Stimulated activated naive CD8-positive, alpha-beta T cell treated with anti-CD3 and anti-CD28 coated beads, Interleukin-15, amount 100 ng/mL, for 72 hours (primary cell): ENCODE results near the gene BANP.
"Not testable (repeated sequence)": the region's sequence is repeated elsewhere in the genome, so short reads cannot be mapped to it uniquely, and the experiment has no call there.

ENCODE experiments used
- ATAC-seq: fragments of 150-1000 bp; cut with Tn5 transposase; 2 replicates; pipeline ENCODE4 v1.10.0; 2021; ENCODE audit warnings: mild to moderate bottlenecking, moderate library complexity
- DNase-seq, 2 donors: peaks; one replicate each; pipeline ENCODE4 v3.0.0; 2021 to 2022
- H3K27ac Mint-ChIP-seq, 2 donors: one replicate each; pipeline ENCODE4 v1.8.0; 2022; ENCODE audit warnings: mild to moderate bottlenecking in 2 of 2, mixed read lengths in 2 of 2, moderate library complexity in 2 of 2
- H3K27me3 Mint-ChIP-seq: one replicate; pipeline ENCODE4 v1.8.0; 2022; ENCODE audit warnings: mixed read lengths
- H3K4me1 Mint-ChIP-seq: one replicate; pipeline ENCODE4 v1.8.0; 2022; ENCODE audit warnings: mild to moderate bottlenecking, mixed read lengths
- H3K4me3 Mint-ChIP-seq, 2 donors: one replicate each; pipeline ENCODE4 v1.8.0; 2022; ENCODE audit warnings: mild to moderate bottlenecking in 2 of 2, mixed read lengths in 2 of 2, moderate library complexity in 1 of 2
- H3K9me3 Mint-ChIP-seq, 2 donors: one replicate each; pipeline ENCODE4 v1.8.0; 2022; ENCODE audit warnings: mixed read lengths in 2 of 2

The BANP gene

DNA sequence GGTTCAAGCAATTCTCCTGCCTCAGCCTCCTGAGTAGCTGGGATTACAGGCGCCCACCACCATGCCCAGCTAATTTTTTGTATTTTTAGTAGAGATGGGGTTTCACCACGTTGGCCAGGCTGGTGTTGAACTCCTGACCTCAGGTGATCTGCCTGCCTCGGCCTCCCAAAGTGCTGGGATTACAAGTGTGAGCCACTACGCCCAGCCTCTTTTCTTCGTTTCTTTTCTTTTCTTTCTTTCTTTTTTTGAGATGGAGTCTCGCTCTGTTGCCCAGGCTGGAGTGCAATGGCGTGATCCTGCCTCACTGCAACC, 14.0 kb upstream of the BANP start:
- not testable (repeated sequence) for H3K4me3 Mint-ChIP-seq, DNase-seq, H3K9me3 Mint-ChIP-seq, H3K4me1 Mint-ChIP-seq, H3K27me3 Mint-ChIP-seq, ATAC-seq
- peak overlapping the region in 1 of 2 donors; percentile 24 for H3K27ac Mint-ChIP-seq

DNA sequence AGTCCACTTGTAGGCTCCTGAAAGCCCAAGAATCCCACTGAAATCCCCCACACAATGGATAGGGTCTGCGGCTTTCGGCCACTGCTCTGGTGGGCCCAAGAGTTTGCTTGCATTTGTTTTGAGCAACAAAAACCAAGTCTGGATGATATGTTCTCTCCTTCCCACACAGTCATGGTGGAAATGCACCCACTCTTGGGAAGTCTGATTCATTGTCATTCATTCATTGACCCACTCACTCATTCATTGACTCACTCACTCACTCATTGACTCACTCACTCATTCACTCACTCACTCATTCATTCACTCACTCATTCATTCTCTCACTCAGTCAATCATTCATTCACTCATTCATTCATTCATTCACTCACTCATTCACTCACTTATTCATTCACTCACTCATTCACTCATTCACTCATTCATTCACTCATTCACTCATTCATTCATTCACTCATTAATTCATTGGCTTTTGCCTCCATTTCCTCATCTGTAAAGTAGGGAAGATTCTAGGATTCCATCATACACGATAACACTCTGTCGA, 12.8 kb upstream of the BANP start:
- H3K4me3 Mint-ChIP-seq = no peak overlapping the region
- H3K27ac Mint-ChIP-seq = no peak overlapping the region
- no peak for DNase-seq
- H3K9me3 Mint-ChIP-seq = peaks cover 5 to 7% of the 10 kb centered on the region in 2 donors
- ATAC-seq = no peak
- H3K27me3 Mint-ChIP-seq = no peaks in the 10 kb centered on the region
- no peaks in the 10 kb centered on the region for H3K4me1 Mint-ChIP-seq

GRCh38 chr16:87939562-87940423, 11.4 kb upstream of the BANP start:
- Mint-ChIP-seq H3K4me3 (no peak overlapping the region), H3K9me3 (peaks cover 5 to 7% of the 10 kb centered on the region in 2 donors), H3K4me1 (no peaks in the 10 kb centered on the region), H3K27ac (peak overlapping the region in 1 of 2 donors; percentile 43), H3K27me3 (no peaks in the 10 kb centered on the region)
- ATAC-seq = no peak
- DNase-seq = no peak

- peaks cover 5 to 7% of the 10 kb centered on the region in 2 donors for H3K9me3 Mint-ChIP-seq
- ATAC-seq (no peak), DNase-seq (no peak)
- peaks cover 26% of the 10 kb centered on the region for H3K4me1 Mint-ChIP-seq
- no peak overlapping the region for H3K27ac Mint-ChIP-seq
- no peaks in the 10 kb centered on the region for H3K27me3 Mint-ChIP-seq
- H3K4me3 Mint-ChIP-seq = no peak overlapping the region
Measured at GRCh38 chr16:87942680-87943079, 8.6 kb upstream of the BANP start.

- H3K9me3 Mint-ChIP-seq = no peaks in the 10 kb centered on the region
- H3K27ac Mint-ChIP-seq = peak overlapping the region; percentile 46 to 82
- no peaks in the 10 kb centered on the region for H3K27me3 Mint-ChIP-seq
- DNase-seq (peak; percentile 29 to 36), ATAC-seq (peak; percentile 74)
- H3K4me3 Mint-ChIP-seq = peak overlapping the region; percentile 79 to 80
- H3K4me1 Mint-ChIP-seq = peaks cover 40% of the 10 kb centered on the region
Measured at GRCh38 chr16:87945351-87946042, 5.7 kb upstream of the BANP start.

DNA sequence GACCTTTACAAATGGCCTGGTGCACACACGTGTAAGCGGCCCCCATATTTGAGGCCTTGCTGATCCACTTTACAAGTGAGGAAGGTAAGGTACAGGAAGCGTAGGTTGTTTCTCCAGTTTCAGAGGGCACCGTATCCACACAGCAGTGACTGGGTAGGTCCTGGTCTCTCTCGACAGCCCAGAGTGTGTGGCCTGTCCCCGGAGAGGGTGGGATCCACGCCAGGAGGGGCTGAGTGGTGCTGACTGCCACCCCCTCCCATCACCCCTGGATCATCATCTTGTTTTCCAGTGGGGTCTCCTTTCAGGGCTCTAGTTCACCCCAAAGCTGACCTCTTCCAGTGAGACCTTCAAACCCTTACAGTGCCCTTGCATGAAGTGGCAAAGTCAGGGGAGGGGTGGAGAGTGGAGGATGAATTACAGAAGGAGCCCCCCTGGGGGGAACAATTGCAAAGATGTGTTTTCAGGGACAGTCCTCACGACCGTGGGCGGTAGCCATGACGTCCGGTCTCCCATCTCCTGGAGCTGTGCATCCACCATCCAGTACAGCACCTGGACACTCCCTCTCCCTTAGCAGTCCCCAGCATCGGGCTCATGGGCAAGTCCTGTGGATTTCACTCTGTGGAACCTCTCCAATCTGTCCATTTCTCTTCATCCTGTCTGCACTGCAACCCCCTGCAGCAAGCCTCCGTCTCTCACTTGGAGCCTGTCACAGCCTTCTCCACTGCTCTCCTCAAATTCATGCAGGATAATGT, 4.5 kb upstream of the BANP start:
- H3K27ac Mint-ChIP-seq = no peak overlapping the region
- ATAC-seq = no peak

GRCh38 chr16:87947356-87948118, 3.7 kb upstream of the BANP start:
- ATAC-seq = no peak
- no peak for DNase-seq
- Mint-ChIP-seq H3K9me3 (no peaks in the 10 kb centered on the region), H3K4me3 (peak overlapping the region; percentile 40 to 84), H3K27ac (peak overlapping the region; percentile 93 to 97), H3K4me1 (peaks cover 53% of the 10 kb centered on the region), H3K27me3 (no peaks in the 10 kb centered on the region)

More for the DNA sequence above, 4.5 kb upstream of the BANP start:
- Mint-ChIP-seq H3K27me3 (no peaks in the 10 kb centered on the region), H3K4me1 (peaks cover 46% of the 10 kb centered on the region), H3K9me3 (no peaks in the 10 kb centered on the region), H3K4me3 (peak overlapping the region in 1 of 2 donors; percentile 29)
- DNase-seq = no peak

DNA sequence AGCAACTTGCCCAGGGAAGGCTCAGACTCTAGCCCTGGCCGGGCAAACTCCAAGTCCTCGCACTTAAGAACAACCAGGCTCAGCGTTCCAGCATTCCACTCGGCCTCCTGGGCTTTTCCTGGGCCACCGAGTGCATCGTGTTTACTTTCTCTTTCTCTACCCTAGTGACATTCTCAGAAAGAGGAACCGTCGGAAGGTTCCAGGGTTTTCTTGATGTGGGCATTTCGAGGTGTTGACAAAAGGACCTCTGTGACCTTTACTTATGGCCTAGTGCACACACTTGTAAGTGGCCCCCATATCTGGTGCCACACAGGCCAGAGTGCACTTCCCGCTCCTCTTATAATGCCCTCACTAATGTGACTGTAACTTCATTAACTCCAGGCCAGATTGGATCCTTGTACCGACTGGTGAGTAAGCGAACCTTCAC, 3.1 kb upstream of the BANP start:
- DNase-seq (peak in 1 of 2 donors; percentile 17), ATAC-seq (no peak)
- H3K27me3 Mint-ChIP-seq = no peaks in the 10 kb centered on the region
- peaks cover 59% of the 10 kb centered on the region for H3K4me1 Mint-ChIP-seq
- H3K4me3 Mint-ChIP-seq = peak overlapping the region; percentile 40 to 84
- H3K9me3 Mint-ChIP-seq = no peaks in the 10 kb centered on the region
- peak overlapping the region; percentile 93 to 97 for H3K27ac Mint-ChIP-seq

GRCh38 chr16:87948735-87949070, 2.5 kb upstream of the BANP start:
- peaks cover 65% of the 10 kb centered on the region for H3K4me1 Mint-ChIP-seq
- H3K4me3 Mint-ChIP-seq = peak overlapping the region; percentile 40 to 84
- ATAC-seq (no peak), DNase-seq (no peak)
- H3K27me3 Mint-ChIP-seq = no peaks in the 10 kb centered on the region
- no peaks in the 10 kb centered on the region for H3K9me3 Mint-ChIP-seq
- H3K27ac Mint-ChIP-seq = peak overlapping the region in 1 of 2 donors; percentile 93

DNA sequence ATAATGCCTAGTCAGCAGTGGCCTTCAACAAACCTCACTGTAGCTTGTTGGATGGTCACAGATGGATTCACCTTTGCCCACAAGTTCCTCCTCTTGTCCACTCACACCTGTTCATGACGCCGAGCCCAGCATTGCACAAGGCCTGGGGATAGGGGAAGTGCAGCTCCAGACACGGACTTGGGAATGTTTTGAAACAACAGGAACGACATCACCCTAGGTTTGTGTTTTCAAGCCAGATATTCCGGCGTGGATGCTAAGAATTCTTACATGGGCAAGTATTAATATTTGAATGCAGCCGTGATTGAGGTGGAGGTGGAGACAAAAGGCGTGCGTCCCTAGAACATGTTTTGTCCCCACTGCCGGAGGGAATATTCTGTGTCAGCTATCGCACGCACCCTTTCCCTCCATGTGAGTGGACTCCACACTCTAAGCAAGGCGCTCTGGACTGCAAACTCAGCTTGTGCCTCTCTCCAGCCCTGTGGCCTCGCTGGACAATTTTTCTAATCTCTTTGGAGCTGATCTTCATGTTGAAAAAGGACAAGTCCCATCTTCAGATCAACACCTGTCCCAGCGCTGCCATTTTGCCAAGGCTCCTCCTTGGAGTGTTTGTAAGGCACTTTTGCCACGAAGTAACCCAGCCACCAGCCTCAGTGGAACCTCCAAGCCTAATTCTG, 2.0 kb upstream of the BANP start:
- DNase-seq = no peak
- no peak for ATAC-seq
- Mint-ChIP-seq H3K4me3 (no peak overlapping the region), H3K27ac (no peak overlapping the region), H3K27me3 (no peaks in the 10 kb centered on the region), H3K9me3 (no peaks in the 10 kb centered on the region), H3K4me1 (peaks cover 70% of the 10 kb centered on the region)

DNA sequence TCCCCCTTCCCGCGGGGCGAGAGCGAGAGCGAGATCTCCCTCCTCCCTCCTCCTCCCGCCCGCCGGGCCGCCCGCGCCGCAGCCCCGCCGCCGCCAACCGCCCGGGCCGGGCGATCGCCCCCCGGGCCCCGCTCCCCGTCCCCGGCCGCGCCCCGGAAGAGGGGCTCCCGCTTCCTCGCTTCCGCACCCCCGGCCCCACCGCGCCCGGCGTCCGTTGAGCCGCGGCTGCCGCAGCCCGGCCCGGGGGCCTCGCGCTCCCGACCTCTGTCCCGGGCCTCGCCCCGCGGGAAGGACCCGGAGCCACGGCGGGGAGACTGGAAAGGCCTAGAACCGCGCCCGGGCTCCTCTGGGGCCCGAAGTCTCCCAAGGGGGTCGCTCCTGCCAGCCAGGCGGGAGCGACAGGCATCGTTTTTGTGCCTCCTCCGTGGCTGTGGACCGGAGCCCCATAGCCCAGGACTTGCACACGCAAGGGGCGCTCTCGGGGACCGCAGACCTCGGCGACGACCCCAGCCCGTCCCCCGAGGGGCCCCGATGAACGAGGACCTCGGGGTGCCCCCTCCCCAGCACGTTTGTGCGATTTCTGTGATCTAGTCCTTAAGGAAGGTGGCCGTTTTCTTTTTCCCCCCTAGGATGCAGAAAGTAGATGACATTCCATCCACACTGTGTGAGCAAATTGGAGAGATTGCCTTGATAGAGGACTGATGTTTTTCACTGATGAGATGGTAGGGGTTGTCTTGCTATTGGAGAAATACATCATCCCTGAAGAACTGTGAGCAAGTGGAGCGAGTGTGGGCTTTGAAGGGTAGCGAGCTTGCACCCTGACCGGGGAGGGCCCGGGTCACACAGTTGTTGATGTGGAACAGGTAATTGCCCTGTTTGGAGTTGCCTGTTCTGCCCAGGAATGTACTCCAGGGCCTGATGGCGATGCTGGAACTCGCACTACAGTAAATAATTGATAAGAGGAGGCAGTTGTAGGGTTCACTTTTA, 611 bp downstream of the BANP start:
- no peaks in the 10 kb centered on the region for H3K27me3 Mint-ChIP-seq
- H3K9me3 Mint-ChIP-seq = no peaks in the 10 kb centered on the region
- ATAC-seq = no peak

GRCh38 chr16:87952751-87953150, 1.5 kb downstream of the BANP start:
- Mint-ChIP-seq H3K27ac (peak overlapping the region; percentile 98 to 99), H3K4me1 (peaks cover 77% of the 10 kb centered on the region), H3K4me3 (peak overlapping the region; percentile 96 to 99), H3K27me3 (no peaks in the 10 kb centered on the region), H3K9me3 (no peaks in the 10 kb centered on the region)
- ATAC-seq (no peak), DNase-seq (no peak)

More for the DNA sequence above, 611 bp downstream of the BANP start:
- DNase-seq = peak in 1 of 2 donors; percentile 51
- Mint-ChIP-seq H3K27ac (peak overlapping the region; percentile 98 to 99), H3K4me1 (peaks cover 75% of the 10 kb centered on the region), H3K4me3 (peak overlapping the region; percentile 96 to 99)

DNA sequence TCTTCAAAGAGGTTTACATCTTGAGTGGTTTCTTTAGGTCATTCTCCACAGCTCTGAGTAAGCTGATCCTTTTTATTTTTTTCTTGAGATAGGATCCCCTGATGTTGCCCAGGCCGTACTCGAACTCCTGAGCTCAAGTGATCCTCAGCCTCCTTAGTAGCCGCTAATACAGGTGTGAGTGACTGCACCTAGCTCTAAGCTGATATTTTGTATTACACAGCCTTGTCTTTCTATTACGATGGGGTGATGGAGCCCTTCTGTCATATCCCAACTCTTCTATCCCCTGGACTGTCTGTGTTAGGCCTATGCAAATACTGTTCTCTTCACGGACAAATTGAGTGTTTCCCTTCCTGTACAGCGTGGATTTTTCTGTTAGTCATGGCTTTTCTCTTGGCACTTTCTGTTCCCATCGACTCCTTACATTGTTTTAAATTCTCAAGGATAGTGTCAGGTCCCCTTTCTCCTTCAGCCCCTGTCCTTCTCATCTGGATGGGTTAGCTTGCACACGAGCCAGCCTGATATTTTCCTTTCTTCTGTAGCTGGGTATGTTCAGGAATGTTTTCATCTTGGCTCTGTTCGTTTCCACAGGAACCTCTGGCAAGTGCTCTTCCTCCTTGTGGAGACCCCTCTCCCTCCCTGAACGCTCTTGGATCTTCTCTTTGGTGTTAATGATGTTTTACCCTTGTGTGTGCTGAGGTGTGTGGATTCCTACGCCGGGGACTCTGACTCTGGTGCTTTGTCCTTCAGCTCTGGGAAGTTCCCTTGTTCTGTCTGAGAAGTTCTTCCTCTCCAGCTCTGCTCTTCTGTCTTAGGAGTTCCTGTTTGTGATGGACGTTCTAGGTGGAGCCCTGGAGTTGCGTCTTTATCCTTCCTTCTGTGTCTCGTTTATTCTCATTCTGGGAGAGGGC, 2.3 kb downstream of the BANP start:
- Mint-ChIP-seq H3K27me3 (no peaks in the 10 kb centered on the region), H3K4me1 (peaks cover 77% of the 10 kb centered on the region), H3K27ac (peak overlapping the region; percentile 75 to 84), H3K4me3 (peak overlapping the region; percentile 17 to 70), H3K9me3 (no peaks in the 10 kb centered on the region)
- no peak for ATAC-seq
- DNase-seq = no peak
